ENCODE data around the gene GARIN3. TPM values are rescaled to one million over a fixed set of nuclear protein-coding genes. Genes with fewer than 3 reads are reported as not detected.
"Not testable (repeated sequence)": the region's sequence is repeated elsewhere in the genome, so short reads cannot be mapped to it uniquely, and the experiment has no call there.

Gene GARIN3
- total and polyA plus RNA-seq, 12 donors: not detected

- WGBS, 4 donors: 90 to 99% (median 91%) methylated on average over 7 of the region's 7 CpGs
- DNase-seq: no peak
- no peaks in the 10 kb centered on the region for H3K36me3 ChIP-seq (replicated peaks in 1 of 2)
- intact Hi-C loops (cut with DNase I): no loop called here
- H3K4me3 ChIP-seq: no peak overlapping the region
- no peaks in the 10 kb centered on the region for H3K9me3 ChIP-seq (replicated peaks in 1 of 3)
- H3K27ac ChIP-seq: no peak overlapping the region
- TF ChIP-seq, protein P1, sequence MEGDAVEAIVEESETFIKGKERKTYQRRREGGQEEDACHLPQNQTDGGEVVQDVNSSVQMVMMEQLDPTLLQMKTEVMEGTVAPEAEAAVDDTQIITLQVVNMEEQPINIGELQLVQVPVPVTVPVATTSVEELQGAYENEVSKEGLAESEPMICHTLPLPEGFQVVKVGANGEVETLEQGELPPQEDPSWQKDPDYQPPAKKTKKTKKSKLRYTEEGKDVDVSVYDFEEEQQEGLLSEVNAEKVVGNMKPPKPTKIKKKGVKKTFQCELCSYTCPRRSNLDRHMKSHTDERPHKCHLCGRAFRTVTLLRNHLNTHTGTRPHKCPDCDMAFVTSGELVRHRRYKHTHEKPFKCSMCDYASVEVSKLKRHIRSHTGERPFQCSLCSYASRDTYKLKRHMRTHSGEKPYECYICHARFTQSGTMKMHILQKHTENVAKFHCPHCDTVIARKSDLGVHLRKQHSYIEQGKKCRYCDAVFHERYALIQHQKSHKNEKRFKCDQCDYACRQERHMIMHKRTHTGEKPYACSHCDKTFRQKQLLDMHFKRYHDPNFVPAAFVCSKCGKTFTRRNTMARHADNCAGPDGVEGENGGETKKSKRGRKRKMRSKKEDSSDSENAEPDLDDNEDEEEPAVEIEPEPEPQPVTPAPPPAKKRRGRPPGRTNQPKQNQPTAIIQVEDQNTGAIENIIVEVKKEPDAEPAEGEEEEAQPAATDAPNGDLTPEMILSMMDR (IDR thresholded peaks at IDR 0.05): no peak
- TF ChIP-seq POLR2A (IDR thresholded peaks at IDR 0.05): no peak
- no peaks in the 10 kb centered on the region for H3K4me1 ChIP-seq (replicated peaks in 1 of 2)
- H3K27me3 ChIP-seq: no peaks in the 10 kb centered on the region
Measured at GRCh38 chr5:157213527-157214243, 47.6 kb upstream of the GARIN3 start.

GRCh38 chr5:157212307-157212706 is 46.2 kb upstream of the GARIN3 start:
- intact Hi-C loops (cut with DNase I): no loop called here
- DNase-seq: no peak

DNA sequence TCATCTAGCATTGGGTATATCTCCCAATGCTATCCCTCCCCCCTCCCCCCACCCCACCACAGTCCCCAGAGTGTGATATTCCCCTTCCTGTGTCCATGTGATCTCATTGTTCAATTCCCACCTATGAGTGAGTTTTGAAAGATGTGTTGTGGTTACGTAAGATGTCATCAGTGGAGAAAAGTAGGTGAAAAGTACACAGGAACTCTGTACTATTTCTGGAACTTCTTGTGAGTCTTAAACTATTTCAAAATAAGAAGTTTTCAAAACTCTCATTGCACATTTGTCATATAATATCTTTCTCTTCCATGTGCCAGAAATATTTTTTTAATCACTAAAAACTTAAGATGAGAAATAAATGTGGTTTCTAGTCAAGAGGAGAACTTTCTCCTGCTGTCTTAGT is 44.6 kb upstream of the GARIN3 start:
- H3K36me3 ChIP-seq (replicated peaks in 1 of 2); H3K9me3 ChIP-seq (replicated peaks in 1 of 3); intact Hi-C loops (cut with DNase I): not testable (repeated sequence)

More at GRCh38 chr5:157212307-157212706, 46.2 kb upstream of the GARIN3 start:
- Histone ChIP-seq H3K9me3 (replicated peaks in 1 of 3) (no peaks in the 10 kb centered on the region), H3K27me3 (no peaks in the 10 kb centered on the region), H3K27ac (no peak overlapping the region), H3K4me1 (replicated peaks in 1 of 2) (no peaks in the 10 kb centered on the region), H3K36me3 (replicated peaks in 1 of 2) (no peaks in the 10 kb centered on the region), H3K4me3 (no peak overlapping the region)
- TF ChIP-seq, protein P1 (IDR thresholded peaks at IDR 0.05): no peak
- TF ChIP-seq POLR2A (IDR thresholded peaks at IDR 0.05): no peak
- 70 to 76% (median 72%) methylated on average over 5 of the region's 5 CpGs for WGBS, 4 donors

DNA sequence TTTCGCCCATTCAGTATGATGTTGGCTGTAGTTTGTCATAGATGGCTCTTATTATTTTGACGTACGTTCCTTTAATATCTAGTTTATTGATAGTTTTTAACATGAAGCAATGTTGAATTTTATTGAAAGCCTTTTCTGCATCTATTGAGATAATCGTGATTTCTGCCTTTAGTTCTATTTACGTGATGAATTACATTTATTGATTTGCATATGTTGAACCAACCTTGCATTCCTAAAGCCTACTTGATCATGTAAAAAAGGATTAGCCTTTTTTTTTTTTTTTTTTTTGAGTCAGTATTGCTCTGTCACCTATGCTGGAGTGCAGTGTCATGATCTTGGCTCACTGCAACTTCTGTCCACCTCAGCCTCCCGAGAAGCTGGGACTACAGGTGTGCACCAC is 39.6 kb upstream of the GARIN3 start:
- intact Hi-C loops (cut with DNase I): no loop called here
- no peaks in the 10 kb centered on the region for H3K36me3 ChIP-seq (replicated peaks in 1 of 2)

More for the DNA sequence above, 44.6 kb upstream of the GARIN3 start:
- 37 to 53% (median 49%) methylated on average over 1 of the region's 1 CpG for WGBS, 4 donors
- not testable (repeated sequence) for H3K4me1 ChIP-seq (replicated peaks in 1 of 2); H3K27ac ChIP-seq; DNase-seq; H3K4me3 ChIP-seq; H3K27me3 ChIP-seq

More for the DNA sequence above, 39.6 kb upstream of the GARIN3 start:
- Histone ChIP-seq H3K4me1 (replicated peaks in 1 of 2) (no peaks in the 10 kb centered on the region), H3K27ac (no peak overlapping the region), H3K27me3 (no peaks in the 10 kb centered on the region), H3K9me3 (replicated peaks in 1 of 3) (no peaks in the 10 kb centered on the region), H3K4me3 (no peak overlapping the region)
- TF ChIP-seq, protein P1 (IDR thresholded peaks at IDR 0.05): no peak
- TF ChIP-seq POLR2A (IDR thresholded peaks at IDR 0.05): no peak
- DNase-seq: no peak
- WGBS, 4 donors: 74 to 84% (median 76%) methylated on average over 6 of the region's 6 CpGs

All from adrenal gland (tissue), 12 donors.